OCI-LY1 (cell line): ENCODE results near the gene UPF1.

Experiments
- EZH2 ChIP-seq: fragments of 200-600 bp; sonication (generic), shearing (Covaris generic); IDR thresholded peaks from 2 replicates; pipeline ENCODE4 v1.8.0; 2017; ENCODE audit warnings: borderline replicate concordance, mixed run types, mild to moderate bottlenecking, antibody characterized with exemption, low read length, moderate library complexity, mixed read lengths
- TF ChIP-seq, protein P1 (sequence below): fragments of 200-600 bp; sonication (generic), shearing (Covaris generic); IDR thresholded peaks from 2 replicates; pipeline ENCODE4 v1.5.1; 2017; ENCODE audit warnings: mild to moderate bottlenecking, antibody characterized with exemption, low read length, moderate library complexity, mixed read lengths

DNA sequence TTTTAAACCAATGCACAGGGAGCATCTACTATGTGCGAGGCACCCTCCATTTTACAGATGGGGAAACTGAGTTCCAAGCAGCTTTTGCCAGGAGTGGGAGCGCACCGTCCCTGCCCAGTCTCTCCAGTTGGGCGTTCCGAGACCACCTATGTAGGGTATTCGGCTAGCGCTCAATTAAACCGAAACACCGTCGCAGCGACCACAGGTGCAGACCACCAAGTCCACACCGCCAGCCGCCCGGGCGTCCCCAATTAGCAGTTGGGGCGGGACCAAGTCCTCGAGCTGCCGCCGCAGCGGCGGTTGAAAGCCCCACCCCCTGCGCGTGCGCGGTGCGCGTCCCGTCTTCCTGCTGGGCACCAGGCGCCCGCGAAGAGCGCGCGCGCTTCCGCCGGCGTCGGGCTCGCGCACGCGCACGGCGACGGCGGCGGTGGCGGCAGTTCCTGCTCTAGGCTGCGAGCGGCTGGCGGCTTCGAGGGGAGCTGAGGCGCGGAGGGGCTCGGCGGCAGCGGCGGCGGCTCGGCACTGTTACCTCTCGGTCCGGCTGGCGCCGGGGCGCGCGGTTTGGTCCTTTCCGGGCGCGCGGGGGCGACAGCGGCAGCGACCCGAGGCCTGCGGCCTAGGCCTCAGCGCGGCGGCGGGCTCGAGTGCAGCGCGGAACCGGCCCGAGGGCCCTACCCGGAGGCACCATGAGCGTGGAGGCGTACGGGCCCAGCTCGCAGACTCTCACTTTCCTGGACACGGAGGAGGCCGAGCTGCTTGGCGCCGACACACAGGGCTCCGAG lies at the start of gene UPF1:
- TF ChIP-seq, protein P1, sequence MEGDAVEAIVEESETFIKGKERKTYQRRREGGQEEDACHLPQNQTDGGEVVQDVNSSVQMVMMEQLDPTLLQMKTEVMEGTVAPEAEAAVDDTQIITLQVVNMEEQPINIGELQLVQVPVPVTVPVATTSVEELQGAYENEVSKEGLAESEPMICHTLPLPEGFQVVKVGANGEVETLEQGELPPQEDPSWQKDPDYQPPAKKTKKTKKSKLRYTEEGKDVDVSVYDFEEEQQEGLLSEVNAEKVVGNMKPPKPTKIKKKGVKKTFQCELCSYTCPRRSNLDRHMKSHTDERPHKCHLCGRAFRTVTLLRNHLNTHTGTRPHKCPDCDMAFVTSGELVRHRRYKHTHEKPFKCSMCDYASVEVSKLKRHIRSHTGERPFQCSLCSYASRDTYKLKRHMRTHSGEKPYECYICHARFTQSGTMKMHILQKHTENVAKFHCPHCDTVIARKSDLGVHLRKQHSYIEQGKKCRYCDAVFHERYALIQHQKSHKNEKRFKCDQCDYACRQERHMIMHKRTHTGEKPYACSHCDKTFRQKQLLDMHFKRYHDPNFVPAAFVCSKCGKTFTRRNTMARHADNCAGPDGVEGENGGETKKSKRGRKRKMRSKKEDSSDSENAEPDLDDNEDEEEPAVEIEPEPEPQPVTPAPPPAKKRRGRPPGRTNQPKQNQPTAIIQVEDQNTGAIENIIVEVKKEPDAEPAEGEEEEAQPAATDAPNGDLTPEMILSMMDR = peak; percentile 7; the same call in 1 of the 2 replicates
- TF ChIP-seq EZH2 = no peak
